GM12878 (cell line): ENCODE results near the gene LDHA. TPM values are rescaled to one million over a fixed set of nuclear protein-coding genes. Genes with fewer than 3 reads are reported as not detected.

ENCODE experiments used
- ATAC-seq: fragments of 200-7000 bp; cut with Tn5 transposase; 3 replicates; pipeline ENCODE4 v1.9.1; 2020; ENCODE audit warnings: mild to moderate bottlenecking, moderate library complexity
- BruUV-seq: library from RNA; stranded (reverse); fragments of 400-500 nt; replicated peaks from 2 replicates; lab custom pipeline; 2021; lab: Mats Ljungman, UMichigan
- CTCF ChIA-PET: fragments of 300-600 bp; sonication (Branson Sonifier 250); formaldehyde crosslinking; extraction: SDS; loops from one replicate; lab custom pipeline; 2021; ENCODE audit warnings: inconsistent platforms; lab: Yijun Ruan, JAX
- POLR2A ChIA-PET: fragments of 350-600 bp; formaldehyde crosslinking; extraction: SDS; loops from one replicate; lab custom pipeline; 2021; ENCODE audit warnings: inconsistent platforms; lab: Charles Lee
- RAD21 ChIA-PET: fragments of 300-600 bp; sonication (Branson Sonifier 250); formaldehyde crosslinking; loops from one replicate; lab custom pipeline; 2023; ENCODE audit warnings: antibody characterized with exemption; ENCODE audit not compliant: unreplicated experiment; lab: Charles Lee
- SMC1A ChIA-PET: fragments of 300-600 bp; sonication (Branson Sonifier 250); formaldehyde crosslinking; loops from one replicate; lab custom pipeline; 2023; ENCODE audit not compliant: unreplicated experiment, uncharacterized antibody; lab: Charles Lee
- DNase-seq: peaks from one replicate; pipeline ENCODE4 v3.0.0-alpha.2; 2011; ENCODE audit warnings: low read depth, low spot score
- FAIRE-seq: peaks from 3 replicates; lab custom pipeline; 2011; peaks lifted over from hg19 to GRCh38; lab: Jason Lieb, UNC
- H2AFZ ChIP-seq: 2 replicates; pipeline ENCODE4 v1.6.0; 2011; ENCODE audit warnings: low read depth, low read length, control low read depth; ENCODE audit not compliant: control insufficient read depth
- H3K27ac ChIP-seq: 2 replicates; pipeline ENCODE4 v1.5.1; 2011; ENCODE audit warnings: control low read depth; ENCODE audit not compliant: control insufficient read depth, insufficient read depth
- H3K27me3 ChIP-seq, 2 experiments: replicated peaks in 1 of 2; 2 replicates each; pipeline versions ENCODE4 v1.6.0 to v1.6.1; 2011; ENCODE audit warnings: low read length in 1 of 2; ENCODE audit not compliant: control insufficient read depth in 2 of 2, insufficient read depth in 2 of 2
- H3K36me3 ChIP-seq, 2 experiments: 2 replicates each; pipeline ENCODE4 v1.5.1; 2011; ENCODE audit warnings: low read length in 1 of 2; ENCODE audit not compliant: control insufficient read depth in 2 of 2, insufficient read depth in 2 of 2
- H3K4me1 ChIP-seq: 2 replicates; pipeline ENCODE4 v1.6.1; 2011; ENCODE audit warnings: mild to moderate bottlenecking, low read length, moderate library complexity, mixed read lengths; ENCODE audit not compliant: control insufficient read depth, insufficient read depth
- H3K4me2 ChIP-seq: 2 replicates; pipeline ENCODE4 v1.6.0; 2011; ENCODE audit warnings: control low read depth; ENCODE audit not compliant: control insufficient read depth, insufficient read depth
- H3K4me3 ChIP-seq: fragments of 200-600 bp; sonication (generic); 2 replicates; pipeline ENCODE4 v1.5.1; 2016
- H3K79me2 ChIP-seq: 2 replicates; pipeline ENCODE4 v1.6.0; 2011; ENCODE audit warnings: low read length; ENCODE audit not compliant: control insufficient read depth, insufficient read depth
- H3K9ac ChIP-seq: 2 replicates; pipeline ENCODE4 v1.8.0; 2011; ENCODE audit warnings: low read length, control low read depth, mixed read lengths; ENCODE audit not compliant: control insufficient read depth, insufficient read depth
- H3K9me3 ChIP-seq: replicated peaks from 3 replicates; pipeline ENCODE4 v1.5.1; 2011; ENCODE audit warnings: mild to moderate bottlenecking, low read length; ENCODE audit not compliant: control insufficient read depth, insufficient read depth
- H4K20me1 ChIP-seq: 2 replicates; pipeline ENCODE4 v1.6.0; 2011; ENCODE audit not compliant: control insufficient read depth, insufficient read depth
- BRCA1 ChIP-seq: IDR thresholded peaks from 2 replicates; pipeline ENCODE4 v1.6.1; 2011; ENCODE audit warnings: low read depth, low read length, improper control_type of control experiment
- HCFC1 ChIP-seq: fragments of 150-350 bp; IDR thresholded peaks from 2 replicates; pipeline ENCODE4 v1.6.1; 2014; ENCODE audit warnings: low read length
- IRF4 ChIP-seq: IDR thresholded peaks from 2 replicates; pipeline ENCODE4 v1.6.1; 2011; ENCODE audit warnings: low read depth, low read length
- MXI1 ChIP-seq: fragments of 150-350 bp; IDR thresholded peaks from 2 replicates; pipeline ENCODE4 v1.6.1; 2011; ENCODE audit warnings: low read depth, mild to moderate bottlenecking, inconsistent platforms, low read length, improper control_type of control experiment
- POU2F2 ChIP-seq: IDR thresholded peaks from 3 replicates; pipeline ENCODE4 v1.6.1; 2011; ENCODE audit warnings: low read depth, mild to moderate bottlenecking, low read length, borderline replicate concordance
- RAD51 ChIP-seq: fragments of 450-650 bp; IDR thresholded peaks from 2 replicates; pipeline ENCODE4 v1.6.1; 2016; ENCODE audit warnings: moderate library complexity, mild to moderate bottlenecking, inconsistent platforms
- RCOR1 ChIP-seq: conservative IDR thresholded peaks from 2 replicates; pipeline ENCODE4 v1.6.1; 2012; ENCODE audit warnings: low read depth, low read length, improper control_type of control experiment
- RELB ChIP-seq: fragments of 450-650 bp; IDR thresholded peaks from 2 replicates; pipeline ENCODE4 v1.6.1; 2017; ENCODE audit warnings: low read depth, mild to moderate bottlenecking, moderate library complexity
- SIN3A ChIP-seq: IDR thresholded peaks from 2 replicates; pipeline ENCODE4 v1.6.1; 2012; ENCODE audit warnings: low read depth, low read length, improper control_type of control experiment
- ZNF622 ChIP-seq: fragments of 450-650 bp; IDR thresholded peaks from 2 replicates; pipeline ENCODE4 v1.6.1; 2017; ENCODE audit warnings: mild to moderate bottlenecking, inconsistent platforms
- ZZZ3 ChIP-seq: IDR thresholded peaks from 2 replicates; pipeline ENCODE4 v1.6.1; 2011; ENCODE audit warnings: low read depth; ENCODE audit not compliant: control insufficient read depth, insufficient read length
- WGBS: methylation state at CpG from one replicate; pipeline ENCODE4 v1.1.6; 2016; ENCODE audit warnings: low lambda C conversion rate; ENCODE audit not compliant: insufficient replicate concordance, insufficient coverage; ENCODE audit errors: missing lambda C conversion rate; 5-methylcytosine and 5-hydroxymethylcytosine counted together
- in situ Hi-C: fragments of 300-500 bp; cut with MboI; formaldehyde crosslinking; loops from 9 replicates; pipeline ENCODE4 v1.14.3; 2018; ENCODE audit warnings: mixed read lengths
- intact Hi-C: fragments of 100-400 bp; cut with micrococcal nuclease; formaldehyde crosslinking; loops from one replicate; pipeline ENCODE4 v1.14.2; 2022; ENCODE audit not compliant: unreplicated experiment
- polyA plus RNA-seq, 11 experiments: library from polyadenylated mRNA; depleted of rRNA in 4 of 11; unstranded in 6 of 11; stranded (reverse) in 5 of 11; fragments of >200 nt; fragmentation: Nextera tagmentation in 4 of 11; fragmentation: Illumina TruSeq in 1 of 11; extraction: Ambion mirVana in 4 of 11; extraction: Trizol in 1 of 11; gene quantifications; 1 replicate in 1 of 11; 2 replicates in 10 of 11; pipeline versions ENCODE4 v1.2.1 to v1.2.3, GENCODE V29; 2011 to 2016; ENCODE audit warnings: inconsistent platforms in 2 of 11, missing spikeins in 2 of 11, low read depth in 1 of 11
- total RNA-seq, 4 experiments: library from RNA; depleted of rRNA in 3 of 4; stranded (reverse); fragments of >200 nt in 3 of 4; fragmentation: Illumina TruSeq in 1 of 4; extraction: Trizol in 1 of 4; gene quantifications; 2 replicates each; pipeline versions ENCODE4 v1.2.1 to v1.2.3, GENCODE V29; 2013 to 2021

Gene LDHA
- total and polyA plus RNA-seq, 10 of the 15 experiments (the other 5 are each of a cell fraction or from before 2014, with no cell fraction given) = 773 to 2,300 (median 1,367) TPM

GRCh38 chr11:18455686-18456372 lies 61.5 kb downstream of the LDHA start, which contains the start of gene LDHAL6A:
LDHAL6A (plus strand) TSS chr11:18455856; CDS start chr11:18456681, 825 bp downstream.
- no peak within 1 kb of the TSS for H2AFZ ChIP-seq
- H3K36me3 ChIP-seq = no peaks in the 10 kb centered on the region
- SMC1A ChIA-PET = no interaction called here
- no peaks in the 10 kb centered on the region for H3K27me3 ChIP-seq
- no peak within 1 kb of the TSS for H3K4me3 ChIP-seq
- POLR2A ChIA-PET = no interaction called here
- ATAC-seq (no peak), FAIRE-seq (no peak), DNase-seq (no peak)
- CTCF ChIA-PET = no interaction called here
- WGBS = 80% methylated on average over 46 of the region's 47 CpGs
- no peak within 1 kb of the TSS for H3K9ac ChIP-seq
- no peaks in the 10 kb centered on the region for H3K4me1 ChIP-seq
- no peak within 1 kb of the TSS for H3K4me2 ChIP-seq
- intact Hi-C loops = no loop called here
- no TSS peak for BruUV-seq
- no peaks in the 10 kb centered on the region for H3K9me3 ChIP-seq
- no peak within 1 kb of the TSS for H3K27ac ChIP-seq
- RAD21 ChIA-PET = no interaction called here
- TF ChIP-seq RELB = no peak
- TF ChIP-seq ZZZ3 = no peak
- no peak for TF ChIP-seq SIN3A
- TF ChIP-seq MXI1 = no peak
- TF ChIP-seq ZNF622 = no peak
- TF ChIP-seq RCOR1 = no peak
- no peak for TF ChIP-seq BRCA1
- TF ChIP-seq IRF4 = no peak
- no peak for TF ChIP-seq HCFC1
- TF ChIP-seq POU2F2 = no peak
- TF ChIP-seq RAD51 = no peak
- TF ChIP-seq, all 136 proteins: peak for 0
- H3K79me2 ChIP-seq = no peaks in the 10 kb centered on the region
- no peaks in the 10 kb centered on the region for H4K20me1 ChIP-seq
- in situ Hi-C loops = no loop called here
